Lower leg skin (tissue), 3 donors: Measurements from ENCODE around the gene FCRLB.

Source experiments
- CTCF ChIP-seq, 3 donors: fragments of 450-650 bp; IDR thresholded peaks; one replicate each; pipeline ENCODE4 v1.5.1; 2016; ENCODE audit warnings: antibody characterized with exemption in 3 of 3, mild to moderate bottlenecking in 3 of 3, moderate library complexity in 2 of 3
- POLR2A ChIP-seq, 2 donors: fragments of 450-650 bp; IDR thresholded peaks; one replicate each; pipeline ENCODE4 v1.6.1; 2016 to 2017; ENCODE audit warnings: antibody characterized with exemption in 2 of 2, mild to moderate bottlenecking in 1 of 2, moderate library complexity in 1 of 2

- TF ChIP-seq CTCF (IDR thresholded peaks at IDR 0.05): no peak
- no peak for TF ChIP-seq POLR2A (IDR thresholded peaks at IDR 0.05)
These were observed 48.9 kb downstream of the FCRLB start for GRCh38 chr1:161770250-161770649.
